Neutrophil (primary cell): Measurements from ENCODE around the gene BRS3.

Experiments used
- H3K27ac ChIP-seq: fragments of 200-600 bp; sonication (generic); 2 replicates; pipeline ENCODE4 v1.5.1; 2016; ENCODE audit warnings: mild to moderate bottlenecking, moderate library complexity
- H3K27me3 ChIP-seq: fragments of 200-600 bp; sonication (generic); 2 replicates; pipeline ENCODE4 v1.6.0; 2016; ENCODE audit warnings: mild to moderate bottlenecking
- H3K36me3 ChIP-seq: fragments of 200-600 bp; sonication (generic); 2 replicates; pipeline ENCODE4 v1.5.1; 2017
- H3K4me1 ChIP-seq, 2 experiments: fragments of 200-600 bp in 1 of 2; sonication (generic) in 1 of 2; 1 replicate in 1 of 2; 2 replicates in 1 of 2; pipeline versions ENCODE4 v1.5.1 to v1.6.1; 2013 to 2016; ENCODE audit warnings: low read depth in 1 of 2, low read length in 1 of 2, mild to moderate bottlenecking in 1 of 2, moderate library complexity in 1 of 2; ENCODE audit not compliant: control insufficient read depth in 1 of 2, insufficient read depth in 1 of 2
- H3K4me3 ChIP-seq, 2 experiments: fragments of 200-600 bp in 1 of 2; sonication (generic) in 1 of 2; 1 replicate in 1 of 2; 2 replicates in 1 of 2; pipeline ENCODE4 v1.5.1; 2013 to 2016; ENCODE audit warnings: low read depth in 1 of 2, low read length in 1 of 2, mild to moderate bottlenecking in 1 of 2, moderate library complexity in 1 of 2
- H3K9me3 ChIP-seq: fragments of 200-600 bp; sonication (generic); 2 replicates; pipeline ENCODE4 v1.5.1; 2016
- TF ChIP-seq, protein P1 (sequence below): fragments of 200-600 bp; sonication (generic); IDR thresholded peaks from 2 replicates; pipeline ENCODE4 v1.5.1; 2016; ENCODE audit warnings: antibody characterized with exemption

Gene BRS3

DNA sequence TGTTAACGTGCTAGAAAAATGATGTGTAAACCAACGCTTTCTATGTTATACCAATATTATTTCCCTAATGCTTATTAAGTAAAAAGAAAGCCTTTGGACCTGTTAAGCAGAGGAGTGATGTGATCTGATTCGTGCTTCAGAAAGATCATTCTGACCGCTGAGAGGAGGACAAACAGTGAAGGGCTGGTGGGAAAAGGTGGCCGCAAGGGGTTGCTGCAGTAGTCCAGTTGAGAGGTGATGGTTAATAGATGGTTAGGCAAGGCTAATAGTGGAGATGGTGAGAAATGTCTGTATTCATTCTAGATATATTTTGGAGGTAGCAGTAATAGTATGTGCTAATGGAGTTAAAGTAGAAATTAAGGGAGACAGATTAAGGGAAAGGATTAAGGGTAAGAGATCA lies 31.3 kb downstream of the BRS3 start:
- no peak overlapping the region for H3K4me3 ChIP-seq
- TF ChIP-seq, protein P1, sequence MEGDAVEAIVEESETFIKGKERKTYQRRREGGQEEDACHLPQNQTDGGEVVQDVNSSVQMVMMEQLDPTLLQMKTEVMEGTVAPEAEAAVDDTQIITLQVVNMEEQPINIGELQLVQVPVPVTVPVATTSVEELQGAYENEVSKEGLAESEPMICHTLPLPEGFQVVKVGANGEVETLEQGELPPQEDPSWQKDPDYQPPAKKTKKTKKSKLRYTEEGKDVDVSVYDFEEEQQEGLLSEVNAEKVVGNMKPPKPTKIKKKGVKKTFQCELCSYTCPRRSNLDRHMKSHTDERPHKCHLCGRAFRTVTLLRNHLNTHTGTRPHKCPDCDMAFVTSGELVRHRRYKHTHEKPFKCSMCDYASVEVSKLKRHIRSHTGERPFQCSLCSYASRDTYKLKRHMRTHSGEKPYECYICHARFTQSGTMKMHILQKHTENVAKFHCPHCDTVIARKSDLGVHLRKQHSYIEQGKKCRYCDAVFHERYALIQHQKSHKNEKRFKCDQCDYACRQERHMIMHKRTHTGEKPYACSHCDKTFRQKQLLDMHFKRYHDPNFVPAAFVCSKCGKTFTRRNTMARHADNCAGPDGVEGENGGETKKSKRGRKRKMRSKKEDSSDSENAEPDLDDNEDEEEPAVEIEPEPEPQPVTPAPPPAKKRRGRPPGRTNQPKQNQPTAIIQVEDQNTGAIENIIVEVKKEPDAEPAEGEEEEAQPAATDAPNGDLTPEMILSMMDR: no peak
- H3K27ac ChIP-seq: no peak overlapping the region
- H3K4me1 ChIP-seq: no peaks in the 10 kb centered on the region
- no peaks in the 10 kb centered on the region for H3K9me3 ChIP-seq
- H3K36me3 ChIP-seq: no peaks in the 10 kb centered on the region
- no peaks in the 10 kb centered on the region for H3K27me3 ChIP-seq

DNA sequence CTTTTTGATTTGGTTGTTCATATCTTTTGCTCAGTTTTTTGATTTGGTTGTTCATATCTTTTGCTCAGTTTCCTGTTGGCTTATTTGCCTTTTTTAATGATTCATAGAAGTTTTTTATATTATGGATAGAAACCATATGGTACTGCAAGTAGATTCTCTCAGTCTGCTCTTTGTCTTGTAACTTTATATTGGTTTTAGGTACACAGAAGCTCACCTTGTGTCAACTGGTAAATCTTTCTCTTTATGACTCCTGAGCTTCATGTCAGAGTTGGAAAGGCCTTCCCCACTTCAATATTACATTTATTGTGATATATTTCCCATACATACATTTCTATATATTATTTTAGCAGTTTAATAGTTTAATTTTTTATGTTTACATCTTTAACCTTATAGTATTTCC lies 36.0 kb downstream of the BRS3 start:
- no peaks in the 10 kb centered on the region for H3K4me1 ChIP-seq
- TF ChIP-seq, protein P1: no peak
- no peaks in the 10 kb centered on the region for H3K9me3 ChIP-seq
- H3K27me3 ChIP-seq: no peaks in the 10 kb centered on the region
- H3K36me3 ChIP-seq: no peaks in the 10 kb centered on the region
- no peak overlapping the region for H3K27ac ChIP-seq
- no peak overlapping the region for H3K4me3 ChIP-seq

DNA sequence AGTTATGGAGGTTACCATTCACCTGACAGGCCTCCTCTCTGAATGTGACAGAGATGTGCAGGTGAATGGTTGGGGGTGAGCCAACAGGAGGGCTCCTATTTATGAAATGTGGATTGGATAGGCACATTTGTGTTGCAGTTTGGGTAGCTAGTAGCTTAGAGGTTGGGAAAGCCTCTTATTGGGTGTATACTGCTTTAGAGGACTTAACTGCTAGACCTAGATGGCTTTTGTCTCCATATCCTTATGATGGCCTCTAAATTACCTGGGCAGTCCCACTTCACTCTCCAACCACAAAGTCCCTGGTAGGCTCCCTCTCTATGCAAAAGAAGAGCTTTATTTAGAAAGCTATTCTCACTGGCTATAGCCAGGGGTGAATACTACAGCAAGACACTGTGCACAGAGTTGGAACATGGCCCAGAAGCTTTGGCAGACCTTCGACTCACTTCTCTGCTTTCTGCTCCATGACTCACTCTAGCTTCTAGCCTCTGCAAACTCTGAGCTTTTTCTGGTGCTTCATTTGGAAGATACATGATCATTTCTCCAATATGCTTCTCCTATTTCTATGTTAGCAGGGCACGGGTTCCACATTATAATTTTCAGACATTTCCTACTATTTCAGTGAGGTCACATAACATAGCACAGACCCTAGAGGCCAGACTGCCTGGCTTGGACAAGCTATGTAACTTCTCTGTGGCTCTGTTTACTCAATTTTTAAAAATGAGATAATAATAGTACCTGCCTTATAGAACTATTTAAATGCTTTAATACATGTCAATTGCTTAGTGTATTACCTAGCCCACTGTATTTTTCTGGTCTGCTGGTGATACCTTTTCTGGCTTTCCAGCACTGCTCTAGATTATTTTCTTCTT lies 38.2 kb downstream of the BRS3 start:
- Histone ChIP-seq H3K4me3 (no peak overlapping the region), H3K9me3 (no peaks in the 10 kb centered on the region), H3K27ac (no peak overlapping the region), H3K4me1 (no peaks in the 10 kb centered on the region), H3K36me3 (no peaks in the 10 kb centered on the region), H3K27me3 (no peaks in the 10 kb centered on the region)
- TF ChIP-seq, protein P1: no peak

DNA sequence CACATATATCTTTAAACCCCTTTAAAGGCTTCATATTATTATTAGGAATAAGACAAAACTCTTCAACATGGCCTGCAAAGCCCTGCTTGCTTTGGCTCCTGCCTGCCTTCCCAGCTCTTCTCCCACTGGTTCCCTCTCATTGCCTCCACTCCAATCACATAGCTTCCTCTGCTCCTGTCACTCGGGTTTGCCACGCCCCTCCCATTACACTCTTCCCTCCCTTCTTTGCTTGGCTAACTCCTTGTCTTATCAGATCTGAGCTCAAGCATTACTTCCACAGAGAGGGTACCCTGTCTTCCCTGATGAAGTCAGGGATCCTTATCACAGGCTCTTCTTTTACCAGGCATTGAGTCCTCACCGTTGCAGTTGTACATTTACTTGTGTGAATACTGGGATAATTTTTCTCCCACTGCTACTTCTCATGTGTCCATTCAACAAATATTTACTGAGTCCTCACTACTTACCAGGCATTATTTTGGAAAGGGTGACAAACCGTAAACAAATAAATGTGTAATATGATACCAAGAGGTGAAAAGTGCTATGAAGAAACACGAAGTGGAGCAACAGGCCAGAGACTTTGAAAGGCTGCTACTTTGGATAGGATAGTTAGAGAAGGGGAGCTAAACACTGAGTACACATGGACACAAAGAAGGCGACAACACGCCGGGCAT lies 41.0 kb downstream of the BRS3 start:
- H3K27me3 ChIP-seq: no peaks in the 10 kb centered on the region
- TF ChIP-seq, protein P1: no peak
- no peaks in the 10 kb centered on the region for H3K36me3 ChIP-seq
- no peaks in the 10 kb centered on the region for H3K9me3 ChIP-seq
- no peaks in the 10 kb centered on the region for H3K4me1 ChIP-seq
- H3K27ac ChIP-seq: no peak overlapping the region
- no peak overlapping the region for H3K4me3 ChIP-seq

DNA sequence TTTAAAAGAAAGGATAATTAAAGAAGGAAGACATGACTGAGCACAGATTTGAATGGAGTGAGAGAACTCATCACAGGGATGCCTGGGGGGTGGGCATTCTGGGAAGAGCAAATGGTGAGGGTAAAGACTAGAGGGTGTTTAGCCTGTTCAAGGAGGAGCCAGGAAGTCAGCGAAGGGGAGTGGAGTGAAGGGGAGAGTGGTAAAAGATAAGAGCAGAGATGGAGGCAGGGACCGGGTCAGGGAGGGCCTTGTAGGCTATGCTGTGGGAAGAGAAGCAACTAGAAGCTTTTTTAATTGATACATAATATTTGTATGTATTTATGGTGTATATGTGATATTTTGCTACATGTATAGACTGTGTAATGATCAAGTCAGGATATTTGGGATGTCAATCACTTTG lies 42.0 kb downstream of the BRS3 start:
- TF ChIP-seq, protein P1: no peak
- Histone ChIP-seq H3K27me3 (no peaks in the 10 kb centered on the region), H3K36me3 (no peaks in the 10 kb centered on the region), H3K4me3 (no peak overlapping the region), H3K27ac (no peak overlapping the region), H3K9me3 (no peaks in the 10 kb centered on the region), H3K4me1 (no peaks in the 10 kb centered on the region)
